GM23338 (cell line): ENCODE measurements around the gene SESN1. TPM values are rescaled to one million over a fixed set of nuclear protein-coding genes. Genes with fewer than 3 reads are reported as not detected.

Experiments
- ATAC-seq: fragments of 200-7000 bp; cut with Tn5 transposase; 3 replicates; pipeline ENCODE4 v1.9.1; 2020
- DNase-seq: peaks from one replicate; pipeline ENCODE4 v3.0.0-alpha.2; 2015; ENCODE audit warnings: low spot score
- H2AFZ ChIP-seq: fragments of 200-600 bp; sonication (generic); 2 replicates; pipeline ENCODE4 v1.8.0; 2016; ENCODE audit warnings: antibody characterized with exemption, mild to moderate bottlenecking, moderate library complexity
- H3F3A ChIP-seq: fragments of 200-600 bp; sonication (generic); replicated peaks from 2 replicates; pipeline ENCODE4 v1.8.0; 2017; ENCODE audit warnings: antibody characterized with exemption, mixed run types, low read depth
- H3K27ac ChIP-seq: fragments of 200-600 bp; sonication (generic); 2 replicates; pipeline ENCODE4 v1.6.1; 2016; ENCODE audit warnings: low read depth
- H3K27me3 ChIP-seq: fragments of 200-600 bp; sonication (generic); 2 replicates; pipeline ENCODE4 v1.8.0; 2016; ENCODE audit warnings: mild to moderate bottlenecking, mixed run types, moderate library complexity; ENCODE audit not compliant: insufficient read depth
- H3K36me3 ChIP-seq: fragments of 200-600 bp; sonication (generic); 2 replicates; pipeline ENCODE4 v1.8.0; 2016; ENCODE audit warnings: mild to moderate bottlenecking; ENCODE audit not compliant: insufficient read depth
- H3K4me1 ChIP-seq: fragments of 200-600 bp; sonication (generic); 2 replicates; pipeline ENCODE4 v1.8.0; 2016; ENCODE audit warnings: mild to moderate bottlenecking, moderate library complexity; ENCODE audit not compliant: insufficient read depth
- H3K4me2 ChIP-seq: fragments of 200-600 bp; sonication (generic); 2 replicates; pipeline ENCODE4 v1.7.1; 2017; ENCODE audit warnings: mixed run types
- H3K4me3 ChIP-seq: fragments of 200-600 bp; sonication (generic); 2 replicates; pipeline ENCODE4 v1.6.1; 2016; ENCODE audit warnings: mixed run types
- H3K79me2 ChIP-seq: fragments of 200-600 bp; sonication (generic); replicated peaks from 2 replicates; pipeline ENCODE4 v1.8.0; 2017; ENCODE audit warnings: mild to moderate bottlenecking; ENCODE audit not compliant: insufficient read depth
- H3K9me2 ChIP-seq: fragments of 200-600 bp; sonication (generic); 2 replicates; pipeline ENCODE4 v1.8.0; 2017; ENCODE audit not compliant: insufficient read depth
- H4K20me1 ChIP-seq: fragments of 200-600 bp; sonication (generic); replicated peaks from 2 replicates; pipeline ENCODE4 v1.8.0; 2017; ENCODE audit warnings: mild to moderate bottlenecking; ENCODE audit not compliant: insufficient read depth
- H3K27ac Mint-ChIP-seq: 2 replicates; pipeline ENCODE4 v1.8.0; 2020; ENCODE audit warnings: inconsistent platforms, mild to moderate bottlenecking, moderate library complexity, mixed read lengths
- H3K27me3 Mint-ChIP-seq: 3 replicates; pipeline ENCODE4 v1.8.0; 2022; ENCODE audit warnings: low read depth, mild to moderate bottlenecking, moderate library complexity, mixed read lengths, inconsistent platforms; ENCODE audit not compliant: insufficient read depth, poor library complexity
- H3K36me3 Mint-ChIP-seq: 3 replicates; pipeline ENCODE4 v1.8.0; 2021; ENCODE audit warnings: low read depth, mild to moderate bottlenecking, inconsistent platforms, moderate library complexity, mixed read lengths
- H3K4me1 Mint-ChIP-seq: 3 replicates; pipeline ENCODE4 v1.8.0; 2020; ENCODE audit warnings: mild to moderate bottlenecking, inconsistent platforms, mixed read lengths
- H3K4me3 Mint-ChIP-seq: 3 replicates; pipeline ENCODE4 v1.8.0; 2021; ENCODE audit warnings: moderate library complexity, mild to moderate bottlenecking, inconsistent platforms, mixed read lengths
- H3K9me3 Mint-ChIP-seq: 3 replicates; pipeline ENCODE4 v1.8.0; 2020; ENCODE audit warnings: moderate library complexity, mild to moderate bottlenecking, inconsistent platforms, mixed read lengths
- CREB1 ChIP-seq: fragments of 250-450 bp; sonication (Bioruptor Pico); IDR thresholded peaks from 2 replicates; pipeline ENCODE4 v1.5.0; 2020; ENCODE audit warnings: low read depth, mild to moderate bottlenecking, moderate library complexity
- CTCF ChIP-seq, 2 experiments: fragments of 200-600 bp in 1 of 2; sonication (generic) in 1 of 2; conservative IDR thresholded peaks; 2 replicates each; pipeline versions ENCODE4 v1.5.1 to v1.6.1; 2016 to 2017; ENCODE audit warnings: antibody characterized with exemption in 2 of 2, low read depth in 2 of 2, mild to moderate bottlenecking in 2 of 2, moderate library complexity in 1 of 2
- ETS1 ChIP-seq: IDR thresholded peaks from 2 replicates; pipeline ENCODE4 v1.6.1; 2016; ENCODE audit warnings: antibody characterized with exemption
- EZH2 ChIP-seq: fragments of 200-600 bp; sonication (generic); IDR thresholded peaks from one replicate; pipeline ENCODE4 v1.8.0; 2017; ENCODE audit warnings: antibody characterized with exemption, mild to moderate bottlenecking, low read depth; ENCODE audit not compliant: unreplicated experiment
- EZH2phosphoT487 ChIP-seq: fragments of 200-600 bp; sonication (generic); IDR thresholded peaks from one replicate; pipeline ENCODE4 v1.8.1; 2018; ENCODE audit warnings: antibody characterized with exemption; ENCODE audit not compliant: unreplicated experiment
- NANOG ChIP-seq: IDR thresholded peaks from 2 replicates; pipeline ENCODE4 v1.6.1; 2016; ENCODE audit warnings: antibody characterized with exemption, borderline replicate concordance
- ZNF462 ChIP-seq: fragments of 250-450 bp; sonication (Bioruptor Pico); IDR thresholded peaks from 2 replicates; pipeline ENCODE4 v1.5.0; 2020; ENCODE audit warnings: mild to moderate bottlenecking, moderate library complexity
- polyA plus RNA-seq: library from polyadenylated mRNA; unstranded; fragments of >200 nt; fragmentation: Nextera tagmentation; extraction: Ambion mirVana; gene quantifications from 2 replicates; pipeline ENCODE4 v1.2.1, GENCODE V29; 2016
- total RNA-seq: library from RNA; depleted of rRNA; stranded (reverse); fragments of >200 nt; shearing (Covaris generic); gene quantifications from 2 replicates; pipeline ENCODE4 v1.2.3, GENCODE V29; 2014

The SESN1 gene
- total and polyA plus RNA-seq, 2 experiments from 2014 or later: 26.2 to 36.4 TPM

DNA sequence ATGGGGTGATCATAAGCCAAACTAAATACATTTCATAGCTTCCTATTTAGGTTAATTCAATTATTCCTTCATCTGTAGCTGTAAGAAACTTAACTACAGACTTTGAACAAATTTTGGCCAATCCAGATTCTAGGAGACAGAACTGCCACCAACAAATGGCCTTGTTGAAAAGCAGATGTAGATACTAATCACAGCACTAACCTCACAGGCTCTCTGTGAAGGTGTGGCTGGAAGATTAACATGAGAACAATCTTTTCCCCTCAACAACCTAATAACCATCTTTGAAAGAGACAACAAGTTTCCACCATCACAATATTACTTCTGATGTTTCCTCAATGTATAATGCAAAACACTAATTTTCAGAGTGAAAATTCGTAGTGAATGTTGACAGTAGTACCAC lies 87.8 kb downstream of the SESN1 start:
- H3K27ac Mint-ChIP-seq: no peak overlapping the region
- H3K4me2 ChIP-seq: peak overlapping the region; percentile 87

More for the DNA sequence above, 87.8 kb downstream of the SESN1 start:
- DNase-seq: no peak
- Histone ChIP-seq H2AFZ (no peak overlapping the region), H3K36me3 (no peaks in the 10 kb centered on the region), H3K27ac (no peak overlapping the region), H3K27me3 (no peaks in the 10 kb centered on the region), H3K4me1 (peaks cover 22% of the 10 kb centered on the region), H3F3A (no peaks in the 10 kb centered on the region), H3K79me2 (peaks cover 52% of the 10 kb centered on the region), H3K4me3 (0 out of 2 replicates have a peak overlapping the region, but pooled peaks have one; percentile 76), H3K9me2 (no peaks in the 10 kb centered on the region), H4K20me1 (no peaks in the 10 kb centered on the region; the same call in 1 of the 2 replicates)
- TF ChIP-seq ZNF462: no peak
- TF ChIP-seq CTCF (conservative IDR thresholded peaks at IDR 0.05; ENCODE audit: low read depth in 2 of 2): no peak
- TF ChIP-seq CREB1 (CRISPR knock-in tag): no peak
- no peak for TF ChIP-seq ETS1
- TF ChIP-seq EZH2phosphoT487: no peak
- TF ChIP-seq EZH2: no peak
- no peak for TF ChIP-seq NANOG
- Mint-ChIP-seq H3K36me3 (no peaks in the 10 kb centered on the region), H3K9me3 (no peaks in the 10 kb centered on the region), H3K4me1 (peaks cover 18% of the 10 kb centered on the region), H3K27me3 (no peaks in the 10 kb centered on the region), H3K4me3 (peak overlapping the region; percentile 34; the same call in 2 of the 3 replicates)
- no peak for ATAC-seq
